Measurements from ENCODE around the gene PIKFYVE. TPM values are rescaled to one million over a fixed set of nuclear protein-coding genes. Genes with fewer than 3 reads are reported as not detected.

PIKFYVE gene
- total RNA-seq, 1 donor from 2014 or later = 29.8 TPM

DNA sequence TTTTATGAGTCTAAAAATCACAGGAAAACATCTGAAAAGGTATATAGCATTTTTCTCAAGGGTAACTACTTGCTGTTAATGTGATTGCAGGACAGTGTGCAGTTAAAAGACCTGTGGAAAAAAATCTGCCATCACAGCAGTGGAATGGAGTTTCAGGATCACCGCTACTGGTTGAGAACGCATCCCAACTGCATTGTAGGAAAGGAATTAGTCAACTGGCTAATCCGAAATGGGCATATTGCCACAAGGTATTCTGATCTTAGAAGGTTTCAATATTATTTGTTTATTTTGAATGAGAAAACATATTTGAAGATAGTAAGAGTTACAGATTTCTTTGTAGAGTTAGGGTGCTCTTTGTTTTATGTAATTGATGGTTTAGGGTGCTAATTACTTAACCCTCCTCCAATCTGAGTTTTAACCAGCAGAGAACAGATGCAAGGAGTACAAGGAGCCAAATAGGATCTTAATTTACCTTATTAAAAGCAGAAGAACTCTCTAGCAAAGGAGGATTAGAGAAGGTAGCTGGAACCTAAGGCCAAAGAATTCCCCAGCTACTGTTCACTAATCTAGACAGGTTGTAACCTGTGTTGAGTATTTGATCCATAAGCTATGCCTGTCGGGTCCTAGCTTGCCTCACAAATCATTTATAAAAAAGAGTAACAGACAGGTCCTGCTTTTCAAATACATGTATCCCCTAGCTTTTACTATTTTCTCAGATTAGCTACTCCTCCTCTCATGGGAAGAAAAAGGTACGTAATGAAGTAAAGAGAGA, 35.0 kb downstream of the PIKFYVE start:
- H3K4me2 ChIP-seq (ENCODE audit: low read length) = no peak overlapping the region
- Mint-ChIP-seq H3K9me3 (ENCODE audit: unreplicated experiment) (no peaks in the 10 kb centered on the region), H3K36me3 (ENCODE audit: low read depth, unreplicated experiment) (peaks cover 1% of the 10 kb centered on the region), H3K4me1 (ENCODE audit: low read depth, unreplicated experiment) (peaks cover under 1% of the 10 kb centered on the region), H3K27me3 (ENCODE audit: low read depth, unreplicated experiment) (no peaks in the 10 kb centered on the region), H3K4me3 (ENCODE audit: unreplicated experiment) (no peak overlapping the region), H3K27ac (ENCODE audit: unreplicated experiment) (no peak overlapping the region)
- no peak overlapping the region for H3K27ac ChIP-seq (ENCODE audit: low read depth, low read length)
- H4K20me1 ChIP-seq (ENCODE audit: insufficient read depth, low read length) = peaks cover 10% of the 10 kb centered on the region
- H3K4me3 ChIP-seq (ENCODE audit: insufficient read depth, low read depth, low read length) = no peak overlapping the region
- H3K4me1 ChIP-seq (ENCODE audit: insufficient read depth, low read length) = no peaks in the 10 kb centered on the region
- H3K79me2 ChIP-seq (ENCODE audit: insufficient read depth, low read length) = peaks cover 4% of the 10 kb centered on the region
- FAIRE-seq (no peak), DNase-seq (ENCODE audit: low read depth) (no peak)
- no peak overlapping the region for H2AFZ ChIP-seq (ENCODE audit: low read depth, low read length)
- TF ChIP-seq, protein P1, sequence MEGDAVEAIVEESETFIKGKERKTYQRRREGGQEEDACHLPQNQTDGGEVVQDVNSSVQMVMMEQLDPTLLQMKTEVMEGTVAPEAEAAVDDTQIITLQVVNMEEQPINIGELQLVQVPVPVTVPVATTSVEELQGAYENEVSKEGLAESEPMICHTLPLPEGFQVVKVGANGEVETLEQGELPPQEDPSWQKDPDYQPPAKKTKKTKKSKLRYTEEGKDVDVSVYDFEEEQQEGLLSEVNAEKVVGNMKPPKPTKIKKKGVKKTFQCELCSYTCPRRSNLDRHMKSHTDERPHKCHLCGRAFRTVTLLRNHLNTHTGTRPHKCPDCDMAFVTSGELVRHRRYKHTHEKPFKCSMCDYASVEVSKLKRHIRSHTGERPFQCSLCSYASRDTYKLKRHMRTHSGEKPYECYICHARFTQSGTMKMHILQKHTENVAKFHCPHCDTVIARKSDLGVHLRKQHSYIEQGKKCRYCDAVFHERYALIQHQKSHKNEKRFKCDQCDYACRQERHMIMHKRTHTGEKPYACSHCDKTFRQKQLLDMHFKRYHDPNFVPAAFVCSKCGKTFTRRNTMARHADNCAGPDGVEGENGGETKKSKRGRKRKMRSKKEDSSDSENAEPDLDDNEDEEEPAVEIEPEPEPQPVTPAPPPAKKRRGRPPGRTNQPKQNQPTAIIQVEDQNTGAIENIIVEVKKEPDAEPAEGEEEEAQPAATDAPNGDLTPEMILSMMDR (IDR thresholded peaks at IDR 0.05; ENCODE audit: insufficient read depth, low read depth, low read length) = no peak
- TF ChIP-seq EZH2 (IDR thresholded peaks at IDR 0.05; ENCODE audit: insufficient read depth, low read length) = no peak
- peaks cover 47% of the 10 kb centered on the region for H3K36me3 ChIP-seq (ENCODE audit: insufficient read depth, low read length)
- H3K9me3 ChIP-seq (ENCODE audit: insufficient read depth, low read depth, low read length) = no peaks in the 10 kb centered on the region
- no peak overlapping the region for H3K9ac ChIP-seq (ENCODE audit: low read length)
- H3K27me3 ChIP-seq (ENCODE audit: insufficient read depth, low read length) = no peaks in the 10 kb centered on the region

DNA sequence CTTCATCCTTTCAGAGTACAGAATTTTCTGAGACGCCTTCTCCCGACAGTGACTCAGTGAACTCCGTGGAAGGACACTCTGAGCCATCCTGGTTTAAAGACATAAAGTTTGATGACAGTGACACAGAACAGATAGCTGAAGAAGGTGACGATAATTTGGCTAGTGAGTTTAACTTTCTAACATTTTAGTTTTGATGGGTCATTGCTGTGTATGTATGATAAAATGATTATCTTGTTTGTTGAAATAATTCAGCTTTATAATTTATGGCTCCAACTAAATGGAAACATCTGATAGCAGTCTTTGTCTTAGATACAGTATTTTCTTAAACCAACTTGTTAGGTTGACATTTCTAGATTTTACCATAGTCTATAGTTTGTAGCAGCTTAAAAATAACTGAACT, 38.1 kb downstream of the PIKFYVE start:
- Histone ChIP-seq H3K36me3 (ENCODE audit: insufficient read depth, low read length) (peaks cover 41% of the 10 kb centered on the region), H3K9ac (ENCODE audit: low read length) (no peak overlapping the region), H3K4me3 (ENCODE audit: insufficient read depth, low read depth, low read length) (no peak overlapping the region), H3K79me2 (ENCODE audit: insufficient read depth, low read length) (no peaks in the 10 kb centered on the region), H4K20me1 (ENCODE audit: insufficient read depth, low read length) (no peaks in the 10 kb centered on the region), H3K27me3 (ENCODE audit: insufficient read depth, low read length) (no peaks in the 10 kb centered on the region), H3K4me1 (ENCODE audit: insufficient read depth, low read length) (no peaks in the 10 kb centered on the region), H2AFZ (ENCODE audit: low read depth, low read length) (no peak overlapping the region), H3K9me3 (ENCODE audit: insufficient read depth, low read depth, low read length) (no peaks in the 10 kb centered on the region), H3K27ac (ENCODE audit: low read depth, low read length) (no peak overlapping the region), H3K4me2 (ENCODE audit: low read length) (no peak overlapping the region)
- Mint-ChIP-seq H3K36me3 (ENCODE audit: low read depth, unreplicated experiment) (peaks cover 3% of the 10 kb centered on the region), H3K27me3 (ENCODE audit: low read depth, unreplicated experiment) (no peaks in the 10 kb centered on the region), H3K9me3 (ENCODE audit: unreplicated experiment) (no peaks in the 10 kb centered on the region), H3K4me3 (ENCODE audit: unreplicated experiment) (no peak overlapping the region), H3K27ac (ENCODE audit: unreplicated experiment) (no peak overlapping the region), H3K4me1 (ENCODE audit: low read depth, unreplicated experiment) (peaks cover 5% of the 10 kb centered on the region)
- no peak for DNase-seq (ENCODE audit: low read depth)
- no peak for FAIRE-seq
- TF ChIP-seq EZH2 (IDR thresholded peaks at IDR 0.05; ENCODE audit: insufficient read depth, low read length) = no peak
- TF ChIP-seq, protein P1 (IDR thresholded peaks at IDR 0.05; ENCODE audit: insufficient read depth, low read depth, low read length) = no peak

DNA sequence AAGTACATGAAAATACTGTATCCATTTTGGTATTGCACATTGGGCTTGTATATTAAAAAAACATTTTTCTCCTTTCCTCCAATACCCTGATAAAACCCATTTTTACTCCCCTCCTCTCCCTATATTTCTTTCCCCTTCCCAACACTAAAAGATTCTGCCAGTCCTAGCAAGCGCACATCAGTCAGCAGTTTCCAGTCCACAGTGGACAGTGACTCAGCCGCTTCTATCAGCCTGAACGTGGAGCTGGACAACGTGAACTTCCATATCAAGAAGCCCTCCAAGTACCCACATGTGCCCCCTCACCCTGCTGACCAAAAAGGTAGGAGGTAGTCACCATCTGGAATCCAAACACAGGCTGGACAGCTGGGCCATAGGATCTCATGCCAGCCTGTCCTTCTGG, 38.6 kb downstream of the PIKFYVE start:
- peaks cover 3% of the 10 kb centered on the region for H3K36me3 Mint-ChIP-seq (ENCODE audit: low read depth, unreplicated experiment)
- peaks cover 5% of the 10 kb centered on the region for H3K4me1 Mint-ChIP-seq (ENCODE audit: low read depth, unreplicated experiment)
- no peaks in the 10 kb centered on the region for H3K27me3 Mint-ChIP-seq (ENCODE audit: low read depth, unreplicated experiment)
- DNase-seq (ENCODE audit: low read depth) (no peak), FAIRE-seq (no peak)
- Histone ChIP-seq H3K4me1 (ENCODE audit: insufficient read depth, low read length) (no peaks in the 10 kb centered on the region), H4K20me1 (ENCODE audit: insufficient read depth, low read length) (no peaks in the 10 kb centered on the region), H3K79me2 (ENCODE audit: insufficient read depth, low read length) (no peaks in the 10 kb centered on the region), H3K9me3 (ENCODE audit: insufficient read depth, low read depth, low read length) (no peaks in the 10 kb centered on the region), H3K4me2 (ENCODE audit: low read length) (no peak overlapping the region), H3K27me3 (ENCODE audit: insufficient read depth, low read length) (no peaks in the 10 kb centered on the region), H2AFZ (ENCODE audit: low read depth, low read length) (no peak overlapping the region), H3K9ac (ENCODE audit: low read length) (no peak overlapping the region), H3K36me3 (ENCODE audit: insufficient read depth, low read length) (peaks cover 41% of the 10 kb centered on the region), H3K4me3 (ENCODE audit: insufficient read depth, low read depth, low read length) (no peak overlapping the region), H3K27ac (ENCODE audit: low read depth, low read length) (no peak overlapping the region)
- no peaks in the 10 kb centered on the region for H3K9me3 Mint-ChIP-seq (ENCODE audit: unreplicated experiment)
- no peak overlapping the region for H3K27ac Mint-ChIP-seq (ENCODE audit: unreplicated experiment)
- TF ChIP-seq, protein P1 (IDR thresholded peaks at IDR 0.05; ENCODE audit: insufficient read depth, low read depth, low read length) = no peak
- TF ChIP-seq EZH2 (IDR thresholded peaks at IDR 0.05; ENCODE audit: insufficient read depth, low read length) = no peak
- no peak overlapping the region for H3K4me3 Mint-ChIP-seq (ENCODE audit: unreplicated experiment)

Measured in astrocyte (in vitro differentiated cells and primary cell).